GM18508 (cell line): ENCODE measurements around the gene CCL3.
A peak's percentile ranks its signal among the peaks of the same experiment; 100 is the strongest.
"Not testable (repeated sequence)": the region's sequence is repeated elsewhere in the genome, so short reads cannot be mapped to it uniquely, and the experiment has no call there.

Experiments
- ATAC-seq: cut with Tn5 transposase; IDR thresholded peaks from one replicate; pipeline ENCODE4 v1.9.1; 2021; ENCODE audit warnings: moderate number of reproducible peaks; ENCODE audit not compliant: insufficient read depth, unreplicated experiment

Gene CCL3

DNA sequence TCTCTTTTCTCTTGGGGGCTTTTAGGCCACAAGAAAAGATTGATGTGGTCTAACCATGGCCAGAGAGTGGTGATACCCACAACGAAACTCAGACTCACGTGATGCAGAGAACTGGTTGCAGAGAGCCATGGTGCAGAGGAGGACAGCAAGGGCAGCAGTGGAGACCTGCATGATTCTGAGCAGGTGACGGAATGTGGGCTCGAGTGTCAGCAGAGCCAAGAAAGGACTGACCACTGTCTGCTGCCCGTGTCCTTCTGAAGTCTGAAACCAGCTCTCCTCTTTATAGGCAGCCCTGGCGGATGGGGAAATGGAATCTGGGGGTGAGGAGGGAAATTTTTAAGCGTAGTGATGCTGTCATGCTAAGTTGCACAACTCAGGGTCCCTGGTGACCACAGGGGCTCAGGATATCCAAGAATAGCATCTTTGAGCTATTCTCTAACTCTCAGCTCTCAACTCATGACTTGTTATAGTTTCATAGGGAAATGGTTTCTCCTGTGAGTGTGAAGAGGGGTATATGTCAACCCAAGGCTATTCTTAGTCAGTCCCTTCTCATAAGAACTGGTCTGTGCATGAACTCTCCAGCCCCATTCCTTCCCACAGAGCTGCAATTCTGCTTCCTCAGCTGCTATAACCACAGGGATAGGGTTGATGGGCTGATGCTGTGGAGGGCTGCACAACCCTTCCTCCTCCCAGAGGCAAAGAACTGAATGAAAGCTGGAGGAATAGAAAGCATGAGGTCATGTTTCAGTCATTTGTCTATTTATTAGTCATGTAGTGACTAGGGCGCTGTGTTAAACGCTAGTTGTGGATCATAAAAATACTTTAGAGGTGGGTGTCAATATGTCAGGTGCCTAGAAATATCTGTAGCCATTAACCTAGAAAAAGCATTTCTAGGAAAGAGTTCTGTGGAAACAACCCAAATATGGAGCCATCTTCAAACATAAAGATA is at the start of gene CCL3:
Gene CCL3, minus strand, starts transcription at position 256 of the 949 bp plus-strand sequence. Its CDS starts 85 bp downstream, at position 171.
- peak; percentile 42 for ATAC-seq

DNA sequence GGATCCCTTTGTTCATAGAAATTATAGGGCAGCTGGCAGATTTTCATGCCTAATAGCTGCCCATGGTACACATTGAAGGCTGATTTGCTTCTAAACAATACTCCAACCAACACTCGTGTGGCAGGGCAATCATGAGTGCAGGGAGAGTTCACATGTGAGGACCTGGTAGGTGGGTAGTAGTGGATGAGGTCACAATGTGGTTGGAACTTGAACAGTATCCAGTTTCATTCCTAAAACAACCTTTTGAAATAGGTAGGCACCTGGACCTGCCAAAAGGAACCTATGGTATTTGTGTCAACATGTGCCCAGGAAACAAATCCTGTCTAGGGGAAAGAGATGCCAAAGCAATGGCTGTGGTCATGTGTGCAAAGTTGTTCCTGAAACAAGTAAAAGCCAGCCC is 46.5 kb upstream of the CCL3 start:
- no peak for ATAC-seq

DNA sequence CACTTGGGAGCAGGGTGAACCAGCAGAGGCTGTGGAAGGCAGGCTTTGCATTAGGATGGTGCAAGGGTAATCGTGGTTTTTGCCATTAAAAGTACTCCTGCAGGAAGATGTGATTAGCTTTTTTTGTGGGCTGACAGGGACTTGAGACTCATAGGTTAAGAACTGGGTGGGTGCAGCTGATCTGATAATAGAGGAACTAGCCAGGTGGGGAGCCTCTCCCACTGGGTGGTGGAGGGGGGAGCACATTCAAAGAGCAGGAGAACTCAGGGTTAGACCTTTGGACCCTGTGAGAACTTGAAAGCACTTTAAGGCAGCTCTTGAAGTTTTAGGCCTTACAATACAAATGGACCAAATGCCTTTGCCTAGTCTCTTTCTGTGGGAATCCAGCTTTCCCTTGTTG is 46.1 kb upstream of the CCL3 start:
- no peak for ATAC-seq

DNA sequence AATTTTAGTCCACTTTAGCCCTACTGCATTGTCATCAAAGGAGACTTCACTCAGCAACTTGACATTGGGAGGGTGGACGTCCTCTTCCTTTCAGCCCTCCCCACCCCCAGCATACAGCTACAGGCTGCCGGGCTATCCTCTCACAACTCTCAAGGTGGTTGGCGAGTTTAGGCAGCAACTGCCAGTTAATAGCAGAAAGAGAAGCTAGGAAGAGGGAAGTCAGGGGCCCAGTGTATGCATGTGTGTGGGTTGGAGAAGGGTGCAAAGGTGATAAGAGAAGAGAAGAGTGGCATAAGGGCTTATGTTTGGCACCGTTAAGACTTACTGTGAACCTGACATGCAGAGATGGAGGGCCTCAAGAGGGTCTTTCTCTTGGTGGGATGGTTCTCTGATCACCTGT is 45.5 kb upstream of the CCL3 start:
- no peak for ATAC-seq

DNA sequence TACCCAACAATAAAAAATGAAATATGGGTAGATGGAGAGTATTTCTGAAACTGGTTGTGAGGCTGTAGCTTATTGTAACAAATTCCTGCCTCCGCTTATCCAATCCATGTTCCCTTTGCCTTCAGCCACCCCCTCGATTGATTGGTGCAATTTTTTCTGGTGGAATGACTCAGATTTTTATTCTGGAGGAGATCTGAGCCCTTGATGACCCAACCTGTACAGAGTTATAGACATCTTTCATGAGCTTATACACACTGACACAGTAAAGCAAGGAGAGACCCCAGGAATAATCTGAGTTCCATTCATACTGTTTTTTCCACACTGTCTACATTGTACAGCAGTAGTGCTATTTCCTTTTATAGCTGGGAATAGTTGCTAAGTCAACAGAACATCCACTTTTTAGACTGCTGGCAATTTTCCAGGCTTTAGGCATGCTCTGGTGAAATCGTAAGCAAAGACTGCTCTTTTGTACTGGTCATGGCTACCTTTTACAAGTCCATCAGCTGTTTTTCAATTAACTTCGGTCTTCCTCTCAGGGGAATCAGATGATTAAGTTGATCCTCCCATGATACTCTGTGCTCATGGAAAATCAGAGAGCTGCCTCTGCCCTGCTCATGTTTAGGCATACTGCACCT is 43.8 kb upstream of the CCL3 start:
- ATAC-seq: no peak

DNA sequence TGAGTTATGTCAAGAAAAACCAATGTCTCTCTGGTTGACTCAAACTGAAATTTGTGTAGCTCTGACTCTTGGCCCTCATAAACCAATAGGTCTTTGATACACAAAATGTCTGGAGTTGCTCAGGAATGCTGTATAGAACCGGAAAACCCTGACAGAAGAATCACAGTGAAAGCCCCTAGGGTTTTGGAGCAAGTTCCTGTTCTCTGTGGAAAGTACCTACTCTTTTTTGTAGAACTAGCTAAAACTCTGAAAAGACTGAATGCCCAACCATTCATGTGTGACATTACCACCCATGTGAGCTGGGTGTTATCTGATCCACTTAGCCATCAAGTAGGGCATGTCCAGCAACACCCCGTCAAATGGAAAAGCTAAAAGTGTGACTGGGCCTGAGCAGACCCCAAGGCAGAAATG is 42.5 kb upstream of the CCL3 start:
- ATAC-seq: no peak

DNA sequence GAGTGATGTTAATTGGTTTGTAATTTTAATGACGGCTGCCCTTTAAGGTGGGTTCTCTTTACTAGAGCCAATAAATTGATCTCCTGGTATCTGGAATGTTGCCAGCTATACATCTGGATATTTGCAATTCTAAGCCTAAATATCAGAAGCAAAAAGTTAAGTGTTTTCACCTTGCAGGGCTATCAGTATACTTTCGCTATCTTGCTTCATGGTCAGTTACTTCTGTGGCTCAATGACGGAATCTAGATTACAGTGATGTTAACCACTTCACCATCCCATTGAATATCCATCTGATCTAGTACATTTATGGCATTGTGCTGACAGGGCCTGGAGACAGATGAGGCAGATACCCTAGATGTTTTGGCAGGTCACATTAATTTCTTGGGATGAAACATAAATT is 42.0 kb upstream of the CCL3 start:
- ATAC-seq: no peak

DNA sequence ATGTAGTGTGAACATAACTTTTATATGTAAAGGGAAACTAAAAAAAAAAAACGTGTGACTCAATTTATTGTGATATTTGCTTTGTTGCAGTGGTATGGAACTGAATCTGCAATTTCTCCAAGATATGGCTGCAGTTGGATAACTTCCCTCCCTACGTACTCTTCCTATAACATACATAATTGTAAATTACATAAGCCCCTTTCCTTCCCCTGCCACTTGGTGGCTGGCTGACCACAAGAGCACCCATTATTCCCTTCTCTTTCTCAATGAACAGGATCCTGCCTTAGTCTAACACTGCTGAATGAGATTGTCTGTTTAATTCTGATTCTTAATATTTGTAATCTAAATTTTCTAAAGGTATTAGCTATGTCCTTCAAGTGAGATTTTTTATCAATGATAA is 41.5 kb upstream of the CCL3 start:
- no peak for ATAC-seq

DNA sequence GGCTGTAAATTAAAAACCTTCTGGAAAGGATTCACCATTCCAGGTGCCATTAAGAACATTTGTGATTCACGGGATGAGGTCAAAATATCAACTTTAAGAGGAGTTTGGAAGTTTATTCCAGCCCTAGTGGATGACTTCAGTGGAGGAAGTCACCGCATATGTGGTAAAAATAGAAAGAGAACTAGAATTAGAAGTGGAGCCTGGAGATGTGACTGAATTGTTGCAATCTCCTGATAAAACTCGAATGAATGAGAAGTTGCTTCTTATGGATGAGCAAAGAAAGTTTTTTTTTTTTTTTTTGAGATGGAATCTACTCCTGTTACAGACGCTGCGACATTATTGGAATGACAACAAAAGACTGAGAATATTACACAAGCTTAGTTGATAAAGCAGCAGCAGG is 40.4 kb upstream of the CCL3 start:
- ATAC-seq: no peak

DNA sequence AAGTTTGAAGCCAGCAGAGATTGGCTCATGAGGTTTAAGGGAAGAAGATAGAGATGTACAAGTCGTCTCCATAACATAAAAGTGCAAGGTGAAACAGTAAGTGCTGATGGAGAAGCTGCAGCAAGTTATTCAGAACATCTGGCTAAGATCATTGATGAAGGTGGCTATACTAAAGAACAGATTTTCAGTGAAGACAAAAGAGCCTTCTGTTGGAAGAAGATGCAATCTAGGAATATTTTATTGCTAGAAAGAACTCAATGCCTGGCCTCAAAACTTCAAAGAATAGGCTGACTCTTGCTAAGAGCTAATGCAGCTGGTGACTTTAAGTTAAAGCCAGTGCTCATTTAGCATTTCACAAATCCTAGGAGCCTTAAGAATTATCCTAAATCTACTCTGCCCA is 39.7 kb upstream of the CCL3 start:
- no peak for ATAC-seq

DNA sequence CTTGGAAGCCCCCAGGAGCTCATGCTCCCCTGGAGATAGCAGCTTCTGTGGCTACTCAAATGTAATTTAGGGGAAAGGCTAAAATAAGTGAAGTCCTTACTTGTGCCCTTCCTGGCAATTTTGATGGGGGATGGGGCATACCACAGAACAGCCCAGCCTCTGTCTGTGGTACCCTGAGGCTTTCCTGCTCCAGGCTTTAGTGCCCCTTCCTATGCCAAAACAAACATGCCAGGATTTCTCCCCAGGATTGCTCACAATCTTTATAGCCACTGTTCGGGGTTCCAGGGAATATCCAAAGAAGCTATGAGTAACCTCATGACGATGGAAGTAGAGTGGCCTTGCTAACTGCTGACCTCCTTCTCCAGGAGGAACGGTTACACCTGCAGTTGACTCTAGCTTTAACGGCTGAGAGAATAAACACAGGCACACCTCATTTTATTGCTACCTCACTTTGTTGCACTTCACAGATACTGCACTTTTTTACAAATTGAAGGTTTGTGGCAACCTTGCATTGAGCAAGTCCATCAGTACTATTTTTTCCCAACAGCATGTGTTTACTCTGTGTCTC is 38.6 kb upstream of the CCL3 start:
- no peak for ATAC-seq

DNA sequence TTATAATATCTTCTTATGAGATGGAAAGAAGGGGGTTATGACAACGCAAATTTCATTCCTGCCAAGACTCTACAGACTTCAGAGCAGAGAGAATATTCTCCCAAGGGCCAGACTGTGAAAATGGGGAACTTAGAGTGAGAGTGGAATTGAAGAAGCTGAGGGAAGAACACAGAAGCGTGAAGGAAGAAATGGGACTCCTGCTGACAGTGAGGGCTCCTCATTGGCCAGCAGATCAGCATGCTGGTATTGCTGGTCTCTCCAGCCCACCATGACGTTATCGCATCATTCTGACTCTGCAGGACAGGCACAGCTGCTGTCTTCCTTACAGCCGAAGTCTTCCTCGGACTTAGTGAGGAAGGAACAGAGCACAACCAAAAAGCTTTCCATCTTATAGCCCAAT is 38.0 kb upstream of the CCL3 start:
- ATAC-seq: no peak

DNA sequence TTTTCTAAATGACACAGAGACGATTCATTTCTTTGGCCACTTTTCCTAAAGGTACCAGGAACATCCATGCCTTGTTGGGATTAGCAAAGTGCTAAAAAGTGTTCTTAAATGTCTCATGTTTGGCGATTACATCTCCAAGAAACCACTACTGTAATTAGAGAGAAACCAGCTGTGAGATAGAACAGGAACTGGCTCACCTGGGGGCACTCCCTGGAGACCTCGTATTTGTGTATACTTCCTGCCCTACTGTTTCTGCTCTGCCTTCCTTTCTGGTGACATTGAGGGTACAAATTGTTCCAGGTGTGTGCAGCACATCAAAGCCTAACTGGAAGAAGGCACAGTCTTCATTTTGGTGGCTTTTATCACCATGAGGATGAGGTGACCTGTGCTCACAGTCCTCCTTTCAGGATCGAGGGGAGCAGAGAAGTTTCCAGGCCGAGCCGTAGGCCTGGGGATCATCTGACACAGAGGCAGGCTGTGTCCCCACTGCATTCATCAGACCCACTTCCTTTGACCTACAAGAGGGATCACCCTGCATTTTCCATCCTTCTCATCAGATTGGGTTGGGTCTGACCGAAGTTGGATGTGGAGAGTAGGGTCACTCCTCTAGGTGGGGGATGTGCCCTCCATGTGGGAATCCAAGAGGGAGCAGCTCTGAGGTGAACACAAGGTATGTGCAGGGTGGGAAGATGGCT is 37.4 kb upstream of the CCL3 start:
- ATAC-seq: no peak

DNA sequence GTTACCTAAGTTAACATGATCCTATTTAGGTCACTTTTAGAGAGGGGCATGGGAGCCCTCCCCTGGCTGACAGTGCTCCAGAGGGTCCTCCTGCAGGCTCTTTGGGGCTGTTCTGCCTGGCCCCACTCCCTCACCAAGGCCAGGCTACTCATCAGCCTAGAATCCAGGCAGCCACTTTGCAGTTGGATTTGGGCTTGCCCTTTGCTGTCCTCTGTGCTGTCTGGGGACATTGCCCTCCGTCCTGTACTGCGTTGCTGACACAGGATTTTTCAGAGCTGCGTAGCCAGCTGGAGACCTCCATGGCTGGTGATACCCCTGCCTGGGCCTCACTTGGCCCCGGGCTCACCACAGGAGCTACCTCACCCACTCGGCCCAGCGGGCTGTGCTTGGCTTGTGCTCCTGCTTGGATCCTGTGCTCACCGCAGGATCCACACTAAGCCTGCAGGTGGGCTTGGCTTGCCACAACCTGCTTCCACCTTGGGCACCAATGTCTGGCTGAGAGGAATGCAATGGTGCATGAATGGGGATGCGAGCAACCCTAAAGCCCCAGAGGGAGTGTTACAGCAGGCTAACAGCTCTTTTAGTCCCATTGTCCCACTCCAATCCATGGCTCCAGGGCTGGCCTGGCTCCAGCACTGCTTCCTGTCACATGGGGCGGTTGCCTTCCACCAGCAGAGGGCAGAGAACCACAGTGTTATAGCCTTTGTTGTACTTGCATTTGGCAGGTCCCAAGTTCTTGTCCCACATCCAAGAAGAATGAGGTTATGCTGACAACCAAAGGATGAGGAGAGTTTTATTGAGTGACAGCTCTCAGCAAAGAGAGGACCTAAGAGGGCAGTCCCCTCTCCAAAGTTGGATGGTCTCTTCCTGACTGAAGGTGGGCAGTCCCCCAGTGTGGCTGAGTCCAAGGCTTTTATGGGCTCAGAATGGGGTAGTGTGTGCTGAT is 35.2 kb upstream of the CCL3 start:
- ATAC-seq: no peak

DNA sequence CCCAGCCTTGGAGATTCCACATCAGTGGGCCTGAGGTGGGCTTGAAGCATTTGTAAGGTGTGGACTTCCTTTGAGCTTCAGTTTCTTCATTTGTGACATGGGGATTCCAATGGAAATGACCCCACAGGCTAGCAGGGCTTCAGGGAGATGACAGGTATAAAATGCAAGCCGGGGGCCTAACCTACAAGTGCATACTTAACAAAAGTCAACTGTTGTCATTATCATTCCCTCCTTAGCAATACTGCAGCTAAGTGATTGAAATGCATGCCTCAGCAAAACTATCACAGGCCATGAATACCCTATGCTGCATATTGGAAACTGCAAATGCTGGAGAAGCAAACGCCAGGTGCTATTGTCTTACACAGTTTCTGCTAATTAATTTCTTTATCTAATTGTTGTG is 33.5 kb upstream of the CCL3 start:
- ATAC-seq: no peak

DNA sequence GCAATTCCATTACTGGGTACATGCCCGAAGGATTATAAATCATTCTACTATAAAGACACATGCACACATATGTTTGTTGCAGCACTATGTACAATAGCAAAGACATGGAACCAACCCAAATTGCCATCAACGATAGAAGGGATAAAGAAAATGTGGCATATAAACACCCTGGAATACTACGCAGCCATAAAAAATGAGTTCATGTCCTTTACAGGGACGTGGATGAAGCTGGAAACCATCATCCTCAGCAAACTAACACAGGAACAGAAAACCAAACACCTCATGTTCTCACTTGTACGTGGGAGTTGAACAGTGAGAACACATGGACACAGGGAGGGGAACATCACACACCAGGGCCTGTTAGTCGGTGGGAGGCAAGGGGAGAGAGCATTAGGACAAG is 31.2 kb upstream of the CCL3 start:
- ATAC-seq: not testable (repeated sequence)

DNA sequence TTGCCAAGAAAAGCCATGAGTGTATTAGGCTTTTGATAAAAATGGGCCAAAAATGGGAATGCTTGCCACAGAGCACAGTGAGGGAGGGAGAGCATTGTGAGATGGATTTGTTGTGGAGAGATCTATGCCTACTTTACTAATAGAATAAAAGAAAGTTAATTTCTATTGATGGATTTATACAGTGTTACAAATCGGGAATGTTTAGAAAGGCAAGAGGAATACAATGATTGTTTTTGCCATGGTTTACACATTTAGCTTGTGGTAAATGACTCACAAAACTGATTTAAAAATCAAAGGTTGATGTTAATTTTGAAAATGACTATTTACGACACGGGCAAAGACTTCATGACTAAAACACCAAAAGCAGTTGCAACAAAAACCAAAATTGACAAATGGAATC is 30.3 kb upstream of the CCL3 start:
- no peak for ATAC-seq

DNA sequence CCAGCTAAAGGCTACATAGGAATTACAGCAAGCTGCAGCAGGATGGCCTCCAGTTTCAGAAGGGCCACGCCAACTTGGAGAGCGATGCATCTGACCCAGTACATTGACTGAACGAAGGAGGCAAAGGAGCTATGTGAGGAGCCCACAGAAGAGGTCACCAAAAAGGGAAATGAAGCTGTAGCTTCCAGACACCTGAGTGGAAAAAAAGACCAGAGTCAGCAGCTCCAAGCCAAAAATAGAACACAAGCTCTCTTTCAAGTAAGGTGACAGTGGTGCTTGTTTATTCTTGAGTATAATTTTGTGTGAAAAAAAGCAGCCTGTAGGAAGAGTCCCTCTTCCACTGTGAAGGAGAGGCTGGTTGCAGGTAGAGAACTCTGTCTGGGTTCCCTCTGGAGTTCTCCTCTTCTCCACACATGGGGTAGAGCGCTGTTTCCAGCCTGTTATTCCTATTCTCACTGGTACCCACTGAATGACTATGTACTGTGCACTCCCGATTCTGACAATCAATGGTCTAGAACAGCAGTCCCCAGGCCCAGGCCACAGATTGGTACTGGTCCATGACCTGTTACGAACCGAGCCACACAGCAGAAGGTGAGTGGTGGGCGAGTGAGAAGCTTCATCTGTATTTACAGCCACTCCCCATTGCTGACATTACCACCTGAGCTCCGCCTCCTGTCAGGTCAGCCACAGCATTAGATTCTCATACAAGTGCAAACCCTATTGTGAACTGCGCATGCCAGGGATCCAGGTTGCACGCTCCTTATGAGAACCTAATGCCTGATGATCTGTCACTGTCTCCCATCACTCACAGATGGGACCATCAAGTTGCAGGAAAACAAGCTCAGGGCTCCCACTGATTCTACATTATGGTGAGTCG is 28.8 kb upstream of the CCL3 start:
- ATAC-seq: no peak
